Activated naive CD4-positive, alpha-beta T cell treated with anti-CD3 and anti-CD28 coated beads, Interleukin-2, amount 50 U/mL, for 24 hours (primary cell): ENCODE measurements around the gene RSRC1.
A peak's percentile ranks its signal among the peaks of the same experiment; 100 is the strongest.
"Not testable (repeated sequence)": the region's sequence is repeated elsewhere in the genome, so short reads cannot be mapped to it uniquely, and the experiment has no call there.

Source experiments
- H3K27ac Mint-ChIP-seq: one replicate; pipeline ENCODE4 v1.8.0; 2021; ENCODE audit warnings: mild to moderate bottlenecking, mixed read lengths
- H3K27me3 Mint-ChIP-seq: one replicate; pipeline ENCODE4 v1.8.0; 2021; ENCODE audit warnings: mixed read lengths
- H3K36me3 Mint-ChIP-seq: one replicate; pipeline ENCODE4 v1.8.0; 2021; ENCODE audit warnings: mixed read lengths
- H3K4me1 Mint-ChIP-seq: one replicate; pipeline ENCODE4 v1.8.0; 2021; ENCODE audit warnings: mixed read lengths
- H3K4me3 Mint-ChIP-seq: one replicate; pipeline ENCODE4 v1.8.0; 2021; ENCODE audit warnings: mild to moderate bottlenecking, mixed read lengths
- H3K9me3 Mint-ChIP-seq: one replicate; pipeline ENCODE4 v1.8.0; 2021; ENCODE audit warnings: mixed read lengths

The RSRC1 gene

GRCh38 chr3:158109804-158110657, at the start of gene RSRC1:
Gene RSRC1 (plus strand): TSS chr3:158110089. CDS start chr3:158122105, 12,016 bp downstream.
- peaks cover 16% of the 10 kb centered on the region for H3K9me3 Mint-ChIP-seq
- H3K4me3 Mint-ChIP-seq: peak within 1 kb of the TSS; percentile 99

GRCh38 chr3:158065574-158065973, 44.3 kb upstream of the RSRC1 start:
- H3K36me3 Mint-ChIP-seq, H3K27ac Mint-ChIP-seq, H3K4me1 Mint-ChIP-seq, H3K4me3 Mint-ChIP-seq, H3K9me3 Mint-ChIP-seq: not testable (repeated sequence)
- H3K27me3 Mint-ChIP-seq: peaks cover 24% of the 10 kb centered on the region

More at GRCh38 chr3:158109804-158110657, at the start of gene RSRC1:
- peaks cover 30% of the 10 kb centered on the region for H3K27me3 Mint-ChIP-seq
- H3K36me3 Mint-ChIP-seq: peaks cover 19% of the 10 kb centered on the region
- H3K27ac Mint-ChIP-seq: peak within 1 kb of the TSS; percentile 85
- H3K4me1 Mint-ChIP-seq: peaks cover 65% of the 10 kb centered on the region

- Mint-ChIP-seq H3K4me3 (no peak overlapping the region), H3K9me3 (no peaks in the 10 kb centered on the region), H3K36me3 (no peaks in the 10 kb centered on the region), H3K27ac (no peak overlapping the region), H3K27me3 (peaks cover 15% of the 10 kb centered on the region), H3K4me1 (no peaks in the 10 kb centered on the region)
These were observed 37.1 kb upstream of the RSRC1 start for GRCh38 chr3:158072790-158073189.

GRCh38 chr3:158074591-158074990, 35.3 kb upstream of the RSRC1 start:
- Mint-ChIP-seq H3K36me3 (no peaks in the 10 kb centered on the region), H3K4me3 (no peak overlapping the region), H3K9me3 (no peaks in the 10 kb centered on the region), H3K4me1 (no peaks in the 10 kb centered on the region), H3K27me3 (peaks cover 15% of the 10 kb centered on the region), H3K27ac (no peak overlapping the region)

GRCh38 chr3:158079599-158079998, 30.3 kb upstream of the RSRC1 start:
- H3K27me3 Mint-ChIP-seq: peaks cover 11% of the 10 kb centered on the region
- H3K9me3 Mint-ChIP-seq: no peaks in the 10 kb centered on the region
- H3K4me3 Mint-ChIP-seq: no peak overlapping the region
- H3K27ac Mint-ChIP-seq: no peak overlapping the region
- H3K36me3 Mint-ChIP-seq: no peaks in the 10 kb centered on the region
- H3K4me1 Mint-ChIP-seq: no peaks in the 10 kb centered on the region

GRCh38 chr3:158084651-158085050, 25.2 kb upstream of the RSRC1 start:
- peaks cover 39% of the 10 kb centered on the region for H3K27me3 Mint-ChIP-seq
- H3K4me3 Mint-ChIP-seq: no peak overlapping the region
- no peak overlapping the region for H3K27ac Mint-ChIP-seq
- no peaks in the 10 kb centered on the region for H3K4me1 Mint-ChIP-seq
- H3K36me3 Mint-ChIP-seq: no peaks in the 10 kb centered on the region
- H3K9me3 Mint-ChIP-seq: no peaks in the 10 kb centered on the region

GRCh38 chr3:158085358-158085757, 24.5 kb upstream of the RSRC1 start:
- Mint-ChIP-seq H3K27ac (no peak overlapping the region), H3K9me3 (no peaks in the 10 kb centered on the region), H3K27me3 (peaks cover 46% of the 10 kb centered on the region), H3K4me1 (no peaks in the 10 kb centered on the region), H3K4me3 (no peak overlapping the region), H3K36me3 (no peaks in the 10 kb centered on the region)

GRCh38 chr3:158085931-158086330, 24.0 kb upstream of the RSRC1 start:
- H3K27me3 Mint-ChIP-seq: peaks cover 50% of the 10 kb centered on the region
- H3K27ac Mint-ChIP-seq: no peak overlapping the region
- no peaks in the 10 kb centered on the region for H3K36me3 Mint-ChIP-seq
- no peak overlapping the region for H3K4me3 Mint-ChIP-seq
- H3K4me1 Mint-ChIP-seq: no peaks in the 10 kb centered on the region
- no peaks in the 10 kb centered on the region for H3K9me3 Mint-ChIP-seq

GRCh38 chr3:158086361-158086760, 23.5 kb upstream of the RSRC1 start:
- no peaks in the 10 kb centered on the region for H3K4me1 Mint-ChIP-seq
- no peak overlapping the region for H3K4me3 Mint-ChIP-seq
- H3K27me3 Mint-ChIP-seq: peaks cover 52% of the 10 kb centered on the region
- no peaks in the 10 kb centered on the region for H3K36me3 Mint-ChIP-seq
- no peaks in the 10 kb centered on the region for H3K9me3 Mint-ChIP-seq
- H3K27ac Mint-ChIP-seq: no peak overlapping the region

- no peaks in the 10 kb centered on the region for H3K4me1 Mint-ChIP-seq
- no peak overlapping the region for H3K27ac Mint-ChIP-seq
- H3K4me3 Mint-ChIP-seq: no peak overlapping the region
- H3K27me3 Mint-ChIP-seq: peaks cover 56% of the 10 kb centered on the region
- no peaks in the 10 kb centered on the region for H3K9me3 Mint-ChIP-seq
- H3K36me3 Mint-ChIP-seq: no peaks in the 10 kb centered on the region
These were observed 23.1 kb upstream of the RSRC1 start for GRCh38 chr3:158086776-158087175.

- H3K9me3 Mint-ChIP-seq: no peaks in the 10 kb centered on the region
- no peaks in the 10 kb centered on the region for H3K36me3 Mint-ChIP-seq
- peaks cover 67% of the 10 kb centered on the region for H3K27me3 Mint-ChIP-seq
- no peak overlapping the region for H3K4me3 Mint-ChIP-seq
- no peaks in the 10 kb centered on the region for H3K4me1 Mint-ChIP-seq
- H3K27ac Mint-ChIP-seq: no peak overlapping the region
These were observed 18.4 kb upstream of the RSRC1 start for GRCh38 chr3:158091531-158091930.

- Mint-ChIP-seq H3K9me3 (peaks cover 6% of the 10 kb centered on the region), H3K36me3 (no peaks in the 10 kb centered on the region), H3K27me3 (peaks cover 70% of the 10 kb centered on the region), H3K27ac (no peak overlapping the region), H3K4me3 (no peak overlapping the region), H3K4me1 (peaks cover 12% of the 10 kb centered on the region)
These were observed 16.4 kb upstream of the RSRC1 start for GRCh38 chr3:158093526-158093925.

- H3K27me3 Mint-ChIP-seq: peaks cover 72% of the 10 kb centered on the region
- H3K4me1 Mint-ChIP-seq: peaks cover 14% of the 10 kb centered on the region
- H3K9me3 Mint-ChIP-seq: peaks cover 6% of the 10 kb centered on the region
- H3K27ac Mint-ChIP-seq: peak overlapping the region; percentile 23
- no peaks in the 10 kb centered on the region for H3K36me3 Mint-ChIP-seq
- no peak overlapping the region for H3K4me3 Mint-ChIP-seq
These were observed 15.4 kb upstream of the RSRC1 start for GRCh38 chr3:158094235-158095110.

- H3K36me3 Mint-ChIP-seq: no peaks in the 10 kb centered on the region
- peak overlapping the region; percentile 35 for H3K27ac Mint-ChIP-seq
- H3K9me3 Mint-ChIP-seq: peaks cover 6% of the 10 kb centered on the region
- H3K27me3 Mint-ChIP-seq: peaks cover 73% of the 10 kb centered on the region
- peaks cover 14% of the 10 kb centered on the region for H3K4me1 Mint-ChIP-seq
- H3K4me3 Mint-ChIP-seq: no peak overlapping the region
These were observed 14.6 kb upstream of the RSRC1 start for GRCh38 chr3:158095111-158095813.
